H1 (cell line): ENCODE data around the gene IFI16. TPM values are rescaled to one million over a fixed set of nuclear protein-coding genes. Genes with fewer than 3 reads are reported as not detected.

Experiments
- EGR1 ChIP-seq: IDR thresholded peaks from 2 replicates; pipeline ENCODE4 v1.6.1; 2011; ENCODE audit warnings: low read depth, low read length, borderline replicate concordance
- RBBP5 ChIP-seq: IDR thresholded peaks from 2 replicates; pipeline ENCODE4 v1.7.1; 2012; ENCODE audit warnings: low read depth, mild to moderate bottlenecking, inconsistent platforms, low read length, moderate library complexity, borderline replicate concordance
- polyA plus RNA-seq, 7 experiments: library from polyadenylated mRNA; depleted of rRNA in 3 of 7; stranded (reverse) in 5 of 7; unstranded in 2 of 7; fragments of >200 nt in 5 of 7; fragments of 200-250 nt in 2 of 7; gene quantifications; 1 replicate in 5 of 7; 2 replicates in 1 of 7; 4 replicates in 1 of 7; pipeline versions ENCODE4 v1.2.1 to v1.2.3, GENCODE V29; 2011 to 2013; ENCODE audit warnings: missing spikeins in 2 of 7, mixed read lengths in 2 of 7
- total RNA-seq: library from RNA; stranded (reverse); fragmentation: NEBNext Ultra II Directional; extraction: Animal tissue kit (Norgen Biotek cat#: 25700); gene quantifications from 2 replicates; pipeline ENCODE4 v1.2.1, GENCODE V29; 2021

IFI16 gene
- total and polyA plus RNA-seq, 2 of the 8 experiments (the other 6 are each of a cell fraction or from before 2014, with no cell fraction given): 0.63 to 0.74 TPM

DNA sequence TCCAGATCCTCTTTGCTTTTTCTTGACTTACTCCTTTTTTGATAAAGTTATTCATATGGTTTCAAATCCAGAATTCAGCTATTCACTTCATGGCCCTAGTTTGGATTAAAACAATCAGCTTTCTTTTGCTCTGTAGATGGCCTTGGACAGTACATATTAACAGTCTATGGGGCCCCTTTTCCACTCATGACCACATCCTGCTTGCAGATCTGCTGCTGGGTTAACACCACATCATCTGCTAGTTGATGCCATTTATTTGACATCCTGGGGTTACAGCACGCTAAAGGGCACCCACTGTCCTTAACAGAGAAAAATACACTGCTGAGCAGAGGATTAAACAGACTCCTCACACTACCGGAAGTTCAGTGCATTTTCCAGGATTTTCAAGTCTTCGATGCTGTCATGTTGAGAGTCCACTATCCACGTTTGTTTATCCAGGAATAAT lies 941 bp upstream of the IFI16 start (continued):
- no peak for TF ChIP-seq RBBP5
- TF ChIP-seq EGR1: no peak
